Tibial nerve (tissue), 4 donors: Measurements from ENCODE around the gene SENP7.

Experiments used
- EP300 ChIP-seq, 2 donors: sonication (generic); formaldehyde crosslinking; IDR thresholded peaks; one replicate each; pipeline ENCODE4 v1.6.1; 2017; ENCODE audit warnings: antibody characterized with exemption in 2 of 2, mild to moderate bottlenecking in 1 of 2
- POLR2A ChIP-seq, 2 donors: fragments of 450-650 bp; IDR thresholded peaks; one replicate each; pipeline ENCODE4 v1.6.1; 2017; ENCODE audit warnings: antibody characterized with exemption in 2 of 2, mild to moderate bottlenecking in 2 of 2, moderate library complexity in 2 of 2
- TF ChIP-seq, protein P1 (sequence below), 5 experiments: fragments of 200-600 bp in 3 of 5; fragments of 450-650 bp in 2 of 5; sonication (generic) in 3 of 5; IDR thresholded peaks; one replicate each; pipeline ENCODE4 v1.5.1; 2016 to 2019; ENCODE audit warnings: antibody characterized with exemption in 5 of 5, mild to moderate bottlenecking in 3 of 5, moderate library complexity in 2 of 5

- TF ChIP-seq, protein P1, sequence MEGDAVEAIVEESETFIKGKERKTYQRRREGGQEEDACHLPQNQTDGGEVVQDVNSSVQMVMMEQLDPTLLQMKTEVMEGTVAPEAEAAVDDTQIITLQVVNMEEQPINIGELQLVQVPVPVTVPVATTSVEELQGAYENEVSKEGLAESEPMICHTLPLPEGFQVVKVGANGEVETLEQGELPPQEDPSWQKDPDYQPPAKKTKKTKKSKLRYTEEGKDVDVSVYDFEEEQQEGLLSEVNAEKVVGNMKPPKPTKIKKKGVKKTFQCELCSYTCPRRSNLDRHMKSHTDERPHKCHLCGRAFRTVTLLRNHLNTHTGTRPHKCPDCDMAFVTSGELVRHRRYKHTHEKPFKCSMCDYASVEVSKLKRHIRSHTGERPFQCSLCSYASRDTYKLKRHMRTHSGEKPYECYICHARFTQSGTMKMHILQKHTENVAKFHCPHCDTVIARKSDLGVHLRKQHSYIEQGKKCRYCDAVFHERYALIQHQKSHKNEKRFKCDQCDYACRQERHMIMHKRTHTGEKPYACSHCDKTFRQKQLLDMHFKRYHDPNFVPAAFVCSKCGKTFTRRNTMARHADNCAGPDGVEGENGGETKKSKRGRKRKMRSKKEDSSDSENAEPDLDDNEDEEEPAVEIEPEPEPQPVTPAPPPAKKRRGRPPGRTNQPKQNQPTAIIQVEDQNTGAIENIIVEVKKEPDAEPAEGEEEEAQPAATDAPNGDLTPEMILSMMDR (IDR thresholded peaks at IDR 0.05), result no peak
- TF ChIP-seq POLR2A (IDR thresholded peaks at IDR 0.05) (no peak), EP300 (IDR thresholded peaks at IDR 0.05) (no peak)
Observed at GRCh38 chr3:101387351-101387750, 125.7 kb downstream of the SENP7 start.
